ENCODE results near the gene ZC3HAV1. TPM values are rescaled to one million over a fixed set of nuclear protein-coding genes. Genes with fewer than 3 reads are reported as not detected.
A peak's percentile ranks its signal among the peaks of the same experiment; 100 is the strongest.

ZC3HAV1 gene
- total and polyA plus RNA-seq, 9 of the 15 experiments (the other 6 are each of a cell fraction or from before 2014, with no cell fraction given) = 11.9 to 40.5 (median 23.9) TPM

- CTCF ChIA-PET (ENCODE audit: low intra/inter-chr PET ratio) = interaction anchor here (0.7 kb wide), 1 partner anchor 16 kb away, joined by 3 read pairs; no protein-coding TSS in a partner anchor
- WGBS (ENCODE audit: insufficient coverage, low coverage, missing lambda C conversion rate) = 12% methylated on average over 15 of the region's 15 CpGs
- TF ChIP-seq CHCHD3 (CRISPR knock-in tag; IDR thresholded peaks at IDR 0.05) = no peak
- no peak for TF ChIP-seq POLR2AphosphoS5 (IDR thresholded peaks at IDR 0.05; ENCODE audit: control insufficient read depth, insufficient read depth, low read depth, low read length)
- no peak for TF ChIP-seq REST (IDR thresholded peaks at IDR 0.05; ENCODE audit: borderline replicate concordance)
- TF ChIP-seq REST (CRISPR knock-in tag; IDR thresholded peaks at IDR 0.05; ENCODE audit: low read depth) = no peak
- no peak for TF ChIP-seq NRF1 (conservative IDR thresholded peaks at IDR 0.05 in 1 of 2, IDR thresholded peaks at IDR 0.05 in 1 of 2)
- TF ChIP-seq MED1 (CRISPR knock-in tag; IDR thresholded peaks at IDR 0.05; ENCODE audit: borderline replicate concordance) = no peak
- TF ChIP-seq JUN (IDR thresholded peaks at IDR 0.05; ENCODE audit: borderline replicate concordance, low read depth, low read length) = no peak
- TF ChIP-seq JUN (CRISPR knock-in tag; IDR thresholded peaks at IDR 0.05; ENCODE audit: borderline replicate concordance) = 0 out of 2 replicates have a peak, but pooled peaks have one; percentile 2
- no peak for TF ChIP-seq SOX6 (IDR thresholded peaks at IDR 0.05)
- TF ChIP-seq TARDBP (IDR thresholded peaks at IDR 0.05) = no peak
- TF ChIP-seq TAF15 (IDR thresholded peaks at IDR 0.05; ENCODE audit: low read depth, low read length) = no peak
- no peak for TF ChIP-seq PRDM10 (IDR thresholded peaks at IDR 0.05; ENCODE audit: partially characterized antibody)
These were observed 17.9 kb downstream of the ZC3HAV1 start for GRCh38 chr7:139091677-139091996.

More at GRCh38 chr7:139091677-139091996, 17.9 kb downstream of the ZC3HAV1 start:
- Histone ChIP-seq H3K9ac (ENCODE audit: insufficient read depth in 1 of 2, low read depth in 2 of 2, low read length in 2 of 2) (peak overlapping the region; percentile 51 to 57; a peak in 3 of 4 replicates), H2AFZ (ENCODE audit: low read depth, low read length) (peak overlapping the region; percentile 22), H3K9me3 (replicated peaks; ENCODE audit: control insufficient read depth, insufficient read depth, low read depth, low read length) (peaks cover 15% of the 10 kb centered on the region), H3K4me2 (ENCODE audit: insufficient read depth, low read length) (peak overlapping the region; percentile 75), H4K20me1 (replicated peaks; ENCODE audit: control insufficient read depth, insufficient read depth, low read length) (peaks cover 20% of the 10 kb centered on the region), H3K4me3 (no peak overlapping the region), H3K9me1 (ENCODE audit: control insufficient read depth, insufficient read depth, low read length) (no peaks in the 10 kb centered on the region), H3K4me1 (replicated peaks in 1 of 2; ENCODE audit: control insufficient read depth in 2 of 2, insufficient read depth in 2 of 2, low read length in 2 of 2) (peaks cover 31 to 42% of the 10 kb centered on the region in 2 experiments), H3K36me3 (ENCODE audit: control insufficient read depth, insufficient read depth, low read length) (peaks cover 44% of the 10 kb centered on the region), H3K79me2 (ENCODE audit: control insufficient read depth, insufficient read depth, low read length) (peaks cover 59% of the 10 kb centered on the region), H3K27ac (ENCODE audit: extremely low read depth, low read depth, low read length) (peak overlapping the region; percentile 77), H3K27me3 (ENCODE audit: control insufficient read depth in 2 of 2, insufficient read depth in 2 of 2, low read length in 2 of 2) (no peaks in the 10 kb centered on the region)
- POLR2A ChIA-PET = interaction anchor here (0.6 to 2.6 kb wide), 13 partner anchors 12 to 248 kb away, joined by 3 to 16 read pairs (median 4); a partner anchor contains a TSS
- FAIRE-seq (no peak), ATAC-seq (no peak), DNase-seq (ENCODE audit: extremely low read depth in 1 of 4, low spot score in 3 of 4) (peak in 2 of 4 experiments; percentile 21 to 52)
- BruUV-seq (replicated peaks) = no TSS peak
- intact Hi-C loops (cut with micrococcal nuclease) (loop anchor here (5.0 kb wide), 2 partner anchors 36 to 141 kb away; partner anchors contain the start of gene UBN2), in situ Hi-C loops (cut with MboI) (no loop called here)

All from K562 (cell line).